ENCODE measurements around the gene ZBTB20. TPM values are rescaled to one million over a fixed set of nuclear protein-coding genes. Genes with fewer than 3 reads are reported as not detected.

ZBTB20 gene
- total RNA-seq, 1 experiment from 2014 or later: 11.0 TPM

- no peak for DNase-seq (ENCODE audit: low spot score)
Measured at GRCh38 chr3:114770874-114771273, 376.2 kb downstream of the ZBTB20 start.

- peak; percentile 21 for DNase-seq (ENCODE audit: low spot score)
Measured at GRCh38 chr3:114764056-114764492, 383.0 kb downstream of the ZBTB20 start.

DNA sequence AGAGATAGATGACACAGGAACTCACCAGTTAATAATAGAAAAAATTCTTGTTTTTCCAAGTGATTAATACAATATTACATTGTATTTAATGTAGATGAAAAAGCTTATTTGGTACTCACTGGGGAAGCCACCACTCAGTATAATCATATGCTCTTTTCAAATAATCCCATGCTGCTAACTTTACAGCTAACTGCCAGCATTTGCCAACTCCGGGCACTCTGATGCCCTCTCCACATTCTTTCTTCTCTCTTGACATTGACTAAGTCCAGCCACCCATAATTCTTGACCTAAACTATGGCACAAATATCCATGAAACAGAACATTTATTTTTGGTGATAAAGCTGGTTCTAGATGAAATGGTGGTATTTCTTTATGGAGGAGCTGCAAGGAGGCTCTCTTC is 384.9 kb downstream of the ZBTB20 start:
- no peak for DNase-seq (ENCODE audit: low spot score)

- no peak for DNase-seq (ENCODE audit: low spot score)
Measured at GRCh38 chr3:114760679-114761078, 386.4 kb downstream of the ZBTB20 start.

DNA sequence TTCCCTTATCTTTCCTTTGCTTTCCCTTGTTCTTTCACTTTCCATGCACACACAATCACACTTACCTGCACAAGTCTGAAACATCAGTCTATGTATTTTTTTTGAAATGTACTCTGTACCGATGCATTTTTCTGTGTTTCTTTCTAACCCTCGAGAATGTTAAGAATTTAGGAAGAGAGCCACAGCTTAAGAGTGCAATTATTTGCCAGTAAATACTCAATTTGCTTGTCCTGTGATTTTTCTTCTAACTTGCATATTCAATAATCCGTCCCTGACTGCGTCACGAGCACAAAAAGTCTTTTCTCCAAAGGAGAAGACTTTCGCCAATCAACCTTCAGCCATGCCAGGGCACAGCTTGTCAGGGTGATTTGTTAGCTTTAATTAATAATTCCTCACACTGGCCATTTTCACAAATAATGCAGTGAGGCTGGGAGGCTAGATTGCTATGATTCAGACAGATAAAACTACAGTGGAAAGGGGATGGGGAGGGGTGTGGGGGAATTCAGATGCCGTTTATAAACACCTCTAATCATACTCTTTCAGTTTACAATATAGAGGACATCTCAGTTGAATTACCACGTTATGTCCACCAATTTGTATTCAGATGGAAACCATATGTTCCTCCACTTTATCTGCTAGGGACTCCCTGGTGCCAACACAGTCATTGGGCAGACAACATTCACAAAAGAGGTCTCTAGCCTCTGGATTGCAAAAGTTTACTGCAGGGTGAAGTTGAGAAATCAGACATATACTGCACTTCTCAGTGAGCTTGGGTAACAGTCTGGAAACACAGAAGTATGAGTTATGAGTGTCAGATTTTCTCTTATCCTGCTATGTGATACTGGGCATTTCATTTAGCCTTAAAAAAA is 388.0 kb downstream of the ZBTB20 start:
- no peak for DNase-seq (ENCODE audit: low spot score)

DNA sequence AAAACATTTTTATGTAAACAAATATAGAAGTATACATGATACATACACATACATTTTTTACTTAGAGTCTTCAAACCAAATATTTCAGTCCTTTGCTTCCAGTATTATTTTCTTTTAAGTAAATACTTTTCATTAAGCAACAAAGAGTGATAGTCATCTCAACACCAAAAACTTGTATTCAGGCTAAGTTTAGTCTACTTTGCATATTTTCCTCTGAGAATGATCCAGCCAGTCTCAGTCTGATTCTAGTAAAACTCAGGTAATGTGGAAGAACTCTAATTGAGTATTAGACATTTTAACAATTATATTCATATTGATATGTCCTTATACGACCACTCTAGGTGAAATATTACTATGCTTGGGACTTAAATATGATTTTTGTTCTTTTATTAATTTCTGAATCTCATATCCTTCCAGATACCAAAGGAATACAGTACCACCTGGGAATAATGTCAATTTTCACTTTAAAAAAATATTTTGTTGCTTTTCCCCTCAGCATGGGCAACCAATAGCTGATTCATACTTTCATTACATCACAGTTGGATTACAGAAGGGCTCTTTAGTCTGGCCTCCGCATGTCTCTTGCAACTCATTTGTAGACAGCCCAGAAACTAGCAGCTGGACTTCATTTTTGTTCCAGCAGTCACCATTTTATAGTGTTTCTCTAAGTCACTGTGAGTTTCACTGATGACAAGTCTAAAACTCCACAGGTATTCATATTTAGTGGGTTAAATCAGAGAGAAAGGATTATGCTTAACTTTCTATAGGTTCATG is 390.4 kb downstream of the ZBTB20 start:
- DNase-seq (ENCODE audit: low spot score): no peak

DNA sequence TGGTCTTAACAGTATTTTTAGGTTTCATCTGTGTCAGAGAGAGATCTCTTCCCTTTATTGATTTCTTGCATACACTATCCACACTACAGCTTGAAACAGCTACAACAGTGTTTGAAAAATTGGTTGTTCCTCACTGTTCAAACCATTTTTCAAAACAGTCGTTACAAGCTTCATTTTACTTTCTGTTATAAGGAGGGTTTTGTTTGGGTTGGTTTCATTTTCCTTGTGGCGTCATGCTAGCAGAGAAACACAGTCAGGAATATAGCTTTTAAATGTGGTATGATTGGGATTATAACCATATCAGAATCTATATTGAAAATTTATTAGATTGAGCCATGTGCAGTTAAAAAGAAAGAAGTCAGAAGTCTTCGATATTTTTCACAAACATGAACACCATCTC is 400.6 kb downstream of the ZBTB20 start:
- DNase-seq (ENCODE audit: low spot score): no peak

- DNase-seq (ENCODE audit: low spot score): peak; percentile 87
Measured at GRCh38 chr3:114745322-114746240, 401.5 kb downstream of the ZBTB20 start.

- no peak for DNase-seq (ENCODE audit: low spot score)
Measured at GRCh38 chr3:114743746-114744485, 403.2 kb downstream of the ZBTB20 start.

- DNase-seq (ENCODE audit: low spot score): no peak
Measured at GRCh38 chr3:114741066-114741465, 406.0 kb downstream of the ZBTB20 start.

GRCh38 chr3:114739627-114740026 is 407.5 kb downstream of the ZBTB20 start:
- no peak for DNase-seq (ENCODE audit: low spot score)

DNA sequence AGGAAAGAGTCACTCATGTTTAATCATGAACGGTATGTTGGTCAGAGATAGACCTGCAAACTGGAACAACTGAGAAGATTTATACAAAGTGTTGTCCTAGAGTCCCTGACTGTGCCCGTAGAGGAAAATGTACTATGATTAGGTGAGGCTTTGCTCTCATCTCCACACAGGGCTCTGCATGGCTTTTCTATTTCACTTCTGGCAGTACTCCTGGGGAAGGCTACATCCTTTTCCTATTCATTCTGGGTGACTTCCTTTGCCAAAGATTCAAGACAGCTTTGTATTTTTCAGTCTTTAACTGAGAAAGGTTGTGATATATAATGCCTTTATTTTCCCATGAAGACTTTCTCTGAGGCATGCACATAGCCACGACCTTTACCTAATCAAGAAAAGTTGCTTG is 414.7 kb downstream of the ZBTB20 start:
- no peak for DNase-seq (ENCODE audit: low spot score)

DNA sequence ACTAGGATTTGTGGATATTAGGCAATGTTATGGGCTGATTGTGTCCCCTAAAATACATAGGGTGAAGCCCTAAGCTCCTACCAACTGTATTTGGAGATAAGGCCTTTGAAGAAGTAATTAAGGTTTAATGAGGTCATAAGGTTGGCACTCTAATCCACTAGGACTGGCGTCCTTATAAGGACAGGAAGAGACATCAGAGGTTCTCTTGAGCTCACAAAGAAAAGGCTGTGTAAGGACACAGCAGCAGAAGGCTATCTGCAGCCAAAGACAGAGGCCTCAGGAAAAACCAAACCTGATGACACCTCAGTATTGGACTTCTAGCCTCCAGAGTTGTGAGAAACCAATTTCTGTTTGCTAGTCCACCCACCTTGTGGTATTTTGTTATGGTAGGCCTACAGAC is 416.7 kb downstream of the ZBTB20 start:
- DNase-seq (ENCODE audit: low spot score): no peak

DNA sequence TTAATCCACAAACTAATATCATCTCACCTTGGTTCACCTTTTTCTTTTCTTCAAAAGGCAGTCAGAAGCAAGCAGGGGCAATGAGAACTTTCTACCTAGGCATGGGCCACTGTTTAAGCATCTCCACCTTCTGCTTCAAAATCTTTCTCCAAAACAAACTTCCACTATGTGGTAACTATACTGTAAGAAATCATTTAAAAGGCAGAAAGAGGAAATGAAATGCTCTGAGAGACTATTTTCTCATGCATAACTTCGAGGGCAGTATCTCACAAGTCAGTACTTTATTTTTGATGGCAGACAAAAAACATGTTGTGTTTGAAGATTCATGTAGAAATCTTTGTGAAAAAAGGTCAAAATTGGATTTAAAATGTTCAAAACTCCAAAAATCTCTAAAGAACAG is 419.7 kb downstream of the ZBTB20 start:
- no peak for DNase-seq (ENCODE audit: low spot score)

- no peak for DNase-seq (ENCODE audit: low spot score)
Measured at GRCh38 chr3:114725966-114726365, 421.1 kb downstream of the ZBTB20 start.

DNA sequence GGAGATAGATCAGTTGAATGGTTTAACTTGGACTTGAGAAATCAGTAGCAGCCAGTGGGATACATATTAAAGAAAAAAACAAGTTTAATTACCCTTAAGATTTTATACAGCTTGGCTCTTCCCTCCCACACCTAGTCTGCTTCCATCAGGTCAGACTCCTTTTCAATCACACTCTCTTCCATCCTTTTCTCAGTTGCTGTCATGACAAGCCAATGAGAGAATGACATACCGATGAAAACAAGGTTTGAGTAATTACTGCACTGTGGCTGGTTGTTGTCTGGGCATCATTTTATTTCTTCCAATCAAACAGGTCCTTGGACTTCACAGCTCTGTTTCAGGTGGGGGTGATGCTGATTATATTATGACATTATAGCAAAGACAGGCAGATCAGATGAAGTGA is 424.6 kb downstream of the ZBTB20 start:
- no peak for DNase-seq (ENCODE audit: low spot score)

- DNase-seq (ENCODE audit: low spot score): no peak
Measured at GRCh38 chr3:114721864-114722263, 425.2 kb downstream of the ZBTB20 start.

DNA sequence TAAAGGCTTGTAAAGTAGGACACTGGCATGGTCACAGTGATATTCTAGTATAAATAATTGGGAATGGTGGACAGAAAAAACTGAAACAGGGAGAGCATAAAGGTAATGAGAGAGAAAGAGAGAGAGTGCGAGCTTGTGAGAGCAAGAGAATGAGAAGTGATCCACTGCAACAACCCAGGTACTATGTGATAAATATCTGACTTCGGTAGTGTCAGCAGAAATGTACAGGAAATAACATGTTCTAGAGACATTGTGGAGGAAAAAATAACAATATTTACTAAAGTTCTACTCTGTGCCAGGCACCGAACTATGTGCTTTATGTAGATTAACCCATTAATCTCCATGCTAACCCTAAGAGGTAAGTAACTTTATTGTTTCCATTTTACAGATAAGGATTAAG is 425.9 kb downstream of the ZBTB20 start:
- DNase-seq (ENCODE audit: low spot score): no peak

DNA sequence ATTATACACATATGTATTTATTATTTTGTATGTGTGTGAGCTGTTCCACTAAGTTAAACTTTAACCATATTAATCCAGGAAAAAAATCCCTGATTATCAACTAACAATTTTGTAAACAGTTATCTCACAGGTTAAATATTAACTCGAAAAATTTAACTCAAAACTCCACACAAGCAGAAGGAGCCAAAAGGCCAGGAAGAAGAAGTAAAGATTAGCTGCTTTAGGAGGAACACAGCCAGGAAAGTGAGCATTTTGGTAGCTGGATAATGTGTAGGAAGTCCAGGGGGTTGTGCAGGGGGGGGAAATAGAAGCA is 428.2 kb downstream of the ZBTB20 start:
- peak; percentile 50 for DNase-seq (ENCODE audit: low spot score)

GRCh38 chr3:114718071-114718897 is 428.8 kb downstream of the ZBTB20 start:
- DNase-seq (ENCODE audit: low spot score): peak; percentile 28
